NCI-H510A (cell line): ENCODE measurements around the gene KDM2B.

ENCODE experiments used
- DNase-seq: peaks from one replicate; lab custom pipeline; 2025; lab: John Stamatoyannopoulos, UW

KDM2B gene

DNA sequence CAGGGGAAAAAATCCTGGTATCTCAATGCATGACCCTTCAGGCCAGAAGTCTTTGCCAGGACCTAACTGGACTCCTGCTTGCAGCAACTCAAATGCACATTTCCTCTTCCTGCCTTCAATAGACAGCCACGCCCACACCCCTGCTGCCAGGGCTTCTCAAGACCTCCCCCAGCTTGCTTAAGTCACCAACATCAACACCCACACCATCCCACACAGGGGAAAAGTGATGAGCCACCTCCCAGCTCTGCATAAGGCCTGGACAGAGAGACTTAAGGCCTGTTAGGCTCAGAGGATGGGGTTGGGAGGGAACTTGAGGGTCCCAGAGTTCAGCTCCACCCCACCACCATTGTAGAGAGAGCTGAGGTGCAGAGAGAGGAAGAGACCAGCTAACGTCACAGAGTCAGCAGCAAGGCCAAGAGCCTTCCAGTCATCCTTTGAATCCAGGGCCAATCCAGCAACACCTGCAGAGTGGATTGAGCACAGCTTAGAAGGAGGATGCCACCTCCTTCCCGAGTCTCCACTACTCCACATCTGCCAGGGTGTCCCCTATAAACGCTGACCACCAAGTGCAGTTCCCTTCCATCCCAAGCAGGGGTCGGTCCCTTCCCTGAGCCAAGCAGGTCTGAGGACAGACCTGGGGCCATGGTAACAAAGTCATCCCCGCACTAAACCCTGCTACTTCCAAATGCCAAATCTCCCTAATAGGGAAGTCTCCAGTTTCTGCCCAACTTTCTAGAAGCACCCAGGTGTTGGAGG, 50.0 kb downstream of the KDM2B start:
- no peak for DNase-seq

DNA sequence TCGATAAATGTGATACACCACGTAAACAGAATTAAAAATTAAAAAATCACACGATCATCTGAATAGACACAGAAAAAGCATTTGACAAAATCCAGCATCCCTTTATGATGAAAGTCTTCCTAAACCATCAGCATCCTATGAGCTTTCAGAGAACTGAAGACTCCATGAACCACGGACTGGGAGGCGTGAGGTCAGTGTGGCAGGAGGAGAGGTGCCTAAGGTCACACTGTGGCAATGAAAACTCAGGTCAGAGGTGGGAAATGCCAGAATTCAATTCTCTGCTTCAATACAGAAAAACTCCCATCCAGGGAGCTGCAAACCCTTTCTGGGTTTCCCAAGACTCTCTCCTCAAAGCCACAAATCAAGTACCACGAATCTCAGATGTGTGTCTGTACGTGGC, 51.6 kb downstream of the KDM2B start:
- DNase-seq, result no peak

DNA sequence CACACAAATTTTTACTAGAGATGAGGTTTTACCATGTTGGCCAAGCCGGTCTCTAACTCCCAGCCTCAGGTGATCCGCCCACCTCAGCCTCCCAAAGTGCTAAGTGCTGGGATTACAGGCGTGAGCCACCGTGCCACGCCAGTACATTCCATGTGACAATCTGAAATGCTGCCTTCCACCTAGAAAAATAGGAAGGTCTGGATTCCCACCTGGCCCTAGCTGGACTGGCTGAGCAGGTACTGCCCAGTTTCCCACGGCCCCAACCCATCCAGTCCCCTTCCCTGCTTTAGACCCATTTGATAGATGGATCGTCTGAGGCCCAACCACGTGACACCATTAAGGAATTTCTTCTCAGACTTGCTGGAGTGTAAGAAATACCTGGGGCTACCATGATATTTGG, 55.4 kb downstream of the KDM2B start:
- DNase-seq, result no peak

DNA sequence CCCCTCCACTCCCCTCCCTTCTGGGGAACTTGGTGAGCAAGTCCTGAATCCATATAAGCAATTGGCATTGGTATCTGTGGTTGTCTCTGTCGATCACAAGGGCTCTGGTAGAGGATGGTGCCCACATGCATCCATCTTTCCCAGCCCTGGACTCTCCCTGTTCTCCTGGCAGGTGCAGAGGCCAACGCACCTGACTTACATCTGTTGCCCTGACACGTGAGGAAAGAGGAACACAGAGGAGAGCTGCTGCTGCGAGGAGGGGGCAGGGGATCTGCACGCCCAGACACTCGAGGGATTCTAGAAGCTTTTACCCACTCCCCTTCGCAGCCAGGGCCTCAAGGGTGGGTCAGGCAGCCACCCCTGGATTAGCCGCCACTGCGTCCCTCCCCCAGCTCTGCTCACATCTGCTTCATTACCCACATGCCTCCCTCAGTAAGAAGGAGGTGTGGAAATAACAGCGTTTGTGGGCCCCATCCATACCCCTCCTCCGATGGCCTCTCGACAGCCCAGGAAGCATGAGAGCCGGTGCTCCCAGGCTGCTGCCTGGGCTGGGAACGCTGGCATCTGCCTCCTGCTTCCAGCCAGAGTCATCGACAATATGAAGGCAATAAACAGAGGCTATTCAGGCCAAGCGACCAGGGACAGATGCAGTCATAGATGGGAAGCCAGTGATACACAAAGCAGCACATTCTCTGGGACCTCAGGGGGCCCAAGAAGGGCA, 56.5 kb downstream of the KDM2B start:
- peak; percentile 57 for DNase-seq

DNA sequence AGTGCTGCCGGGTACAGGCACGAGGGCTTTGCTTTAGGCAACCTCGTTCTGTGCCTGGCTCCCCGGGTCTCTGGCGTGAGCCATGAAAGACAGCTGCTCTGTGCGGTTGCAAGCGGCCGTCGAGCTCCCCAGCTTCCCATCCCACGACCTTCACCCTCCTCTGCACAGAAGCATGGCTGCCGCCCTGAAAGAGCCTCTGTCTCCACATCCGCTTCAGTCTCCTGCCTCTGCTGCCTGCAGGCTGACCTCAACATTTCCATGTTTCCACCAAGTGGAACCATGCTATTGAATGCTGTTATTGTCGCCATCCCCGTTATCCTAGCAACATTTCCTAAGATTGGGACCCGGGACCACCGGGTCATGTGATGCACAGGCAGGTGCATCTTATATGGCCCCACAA, 57.1 kb downstream of the KDM2B start:
- DNase-seq, result no peak

DNA sequence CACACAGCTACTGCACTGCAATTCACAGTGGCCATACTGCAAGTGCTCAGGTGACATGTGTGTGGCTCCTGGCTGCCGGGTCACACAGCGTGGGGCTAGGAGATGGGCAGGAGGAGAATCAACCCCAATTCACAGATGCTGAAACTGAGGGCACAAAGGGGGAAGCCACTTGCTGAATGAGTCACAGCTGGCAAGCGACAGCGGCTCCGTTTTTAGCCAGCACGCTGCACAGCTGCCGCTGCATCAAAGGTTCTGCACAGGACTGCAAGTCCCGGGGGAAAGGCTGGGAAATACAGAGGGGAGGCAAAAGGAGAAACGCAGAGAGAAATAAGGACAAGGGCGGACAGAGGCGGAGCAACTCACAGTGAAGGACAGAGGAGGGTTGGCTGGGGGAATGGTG, 57.9 kb downstream of the KDM2B start:
- no peak for DNase-seq

DNA sequence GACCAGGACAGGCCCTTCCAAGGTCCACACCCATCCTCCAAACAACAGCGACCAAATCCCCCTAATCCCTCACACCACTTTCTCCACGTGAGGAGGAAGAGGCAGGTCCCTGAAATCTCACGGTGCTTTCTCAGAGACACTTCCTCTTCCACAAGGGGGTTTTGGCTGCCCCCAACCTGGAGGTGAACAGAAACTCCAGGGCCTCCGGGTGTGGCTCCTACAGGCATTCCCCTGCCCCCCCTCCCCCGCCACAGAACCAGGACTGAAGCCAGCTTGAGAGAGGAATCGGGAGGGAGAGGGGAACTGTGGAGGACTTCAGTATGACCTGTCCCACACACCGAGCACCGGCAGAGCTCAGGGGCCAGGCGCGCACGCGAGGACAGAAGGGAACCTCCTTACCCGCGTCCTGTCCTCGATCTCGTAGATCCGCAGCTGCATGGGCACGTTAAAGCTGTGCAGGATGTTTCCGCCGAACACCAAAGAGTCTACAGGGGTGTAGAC, 60.2 kb downstream of the KDM2B start:
- no peak for DNase-seq

DNA sequence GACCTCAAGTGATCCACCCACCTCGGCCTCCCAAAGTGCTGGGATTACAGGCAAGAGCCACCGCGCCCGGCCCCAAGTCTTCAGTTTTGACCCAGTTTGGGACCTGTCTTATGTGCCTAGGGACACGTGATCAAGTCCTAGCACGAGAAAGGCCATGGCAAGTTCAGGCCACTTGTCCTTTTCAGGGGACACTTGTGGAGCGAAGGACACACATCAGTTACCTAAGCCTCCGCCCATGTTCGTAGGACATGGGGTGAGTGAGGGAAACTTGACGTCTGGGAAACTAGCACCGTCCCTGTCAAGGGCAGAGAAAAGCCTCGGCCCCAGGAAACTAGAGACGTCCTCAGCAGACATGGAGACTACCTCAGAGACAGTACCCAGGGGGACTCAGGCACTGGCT, 60.7 kb downstream of the KDM2B start:
- no peak for DNase-seq

DNA sequence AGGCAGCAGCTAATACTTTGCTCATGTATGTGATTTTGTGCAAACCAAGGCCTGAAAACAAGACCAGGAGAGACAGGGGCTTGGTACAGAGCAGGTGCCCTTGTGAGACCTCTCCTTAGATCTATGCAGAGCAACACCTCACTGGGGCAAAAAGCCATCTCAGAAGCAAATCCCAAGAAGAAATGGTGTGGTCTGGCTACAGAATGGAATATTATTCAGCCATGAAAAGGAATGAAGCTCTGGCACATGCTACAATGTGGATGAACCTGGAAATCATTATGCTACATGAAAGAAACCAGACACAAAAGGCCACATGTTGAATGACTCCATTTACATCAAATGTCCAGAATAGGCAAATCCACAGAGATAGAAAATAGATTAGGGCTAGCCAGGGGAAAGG, 61.6 kb downstream of the KDM2B start:
- DNase-seq, result no peak

DNA sequence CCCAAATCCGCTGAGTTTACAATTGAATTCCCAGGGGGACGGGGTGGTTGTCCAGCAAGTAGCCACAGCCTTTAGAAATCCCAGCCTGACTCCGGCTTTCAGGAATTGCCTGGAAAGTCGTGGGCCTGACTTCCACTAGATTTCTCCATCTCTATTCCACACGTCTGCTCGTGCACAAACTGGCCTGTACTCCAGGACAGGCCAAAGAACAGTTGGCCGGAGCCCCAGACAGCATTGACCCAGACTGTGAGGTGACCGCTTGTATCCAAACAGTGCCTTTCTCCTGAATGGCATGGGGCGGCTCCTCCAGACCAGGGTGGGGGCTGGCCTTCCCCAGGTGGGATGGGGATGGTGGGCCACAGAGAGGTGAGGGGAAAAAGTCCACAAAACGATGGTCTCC, 62.2 kb downstream of the KDM2B start:
- no peak for DNase-seq

DNA sequence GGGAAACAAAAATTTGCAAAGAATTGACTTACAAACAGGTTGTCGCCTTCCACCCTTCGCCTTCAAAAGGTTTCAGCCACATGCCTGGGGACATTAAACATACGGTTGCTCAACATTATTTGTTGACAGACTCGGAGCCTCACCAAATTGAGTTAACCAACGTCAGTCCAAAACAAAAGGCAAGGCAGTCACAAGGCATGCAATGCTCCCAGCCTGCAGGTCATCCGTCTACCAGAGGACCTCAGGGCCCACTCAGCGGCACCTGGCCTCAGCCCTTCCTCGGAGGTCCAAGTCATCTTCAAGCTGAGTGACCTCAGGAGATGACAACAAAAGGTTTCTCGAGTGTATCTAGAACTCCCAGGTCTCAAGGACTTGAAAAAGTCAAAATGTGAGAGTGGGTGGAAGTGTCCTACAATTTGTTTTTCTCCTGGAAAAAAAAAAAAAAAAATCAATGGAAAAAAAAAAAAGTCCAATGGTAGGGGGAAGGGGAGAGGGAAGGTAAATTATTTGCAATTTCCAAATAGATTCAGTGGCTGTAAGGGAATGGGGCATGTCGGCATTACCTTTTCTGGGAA, 64.3 kb downstream of the KDM2B start:
- no peak for DNase-seq

DNA sequence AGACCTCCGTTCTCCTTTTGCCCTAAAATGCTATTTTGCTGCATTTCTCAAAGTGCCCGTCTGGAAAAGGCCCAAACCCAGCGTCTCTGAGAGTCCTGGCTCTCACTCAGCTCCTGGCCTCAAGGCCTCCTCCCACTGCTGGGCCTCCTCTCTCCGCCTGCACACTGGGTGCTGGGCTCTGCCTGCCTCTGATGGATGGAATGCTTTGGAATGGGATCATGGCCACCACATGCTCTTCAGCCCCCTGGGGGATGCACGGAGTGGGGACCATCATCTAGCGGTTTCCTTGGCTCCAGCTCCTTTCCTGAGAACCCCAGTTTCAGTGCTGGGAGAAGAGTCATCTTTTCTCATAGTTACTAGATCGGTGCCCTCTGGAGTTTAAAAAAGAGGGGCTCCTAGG, 65.2 kb downstream of the KDM2B start:
- DNase-seq, result no peak

DNA sequence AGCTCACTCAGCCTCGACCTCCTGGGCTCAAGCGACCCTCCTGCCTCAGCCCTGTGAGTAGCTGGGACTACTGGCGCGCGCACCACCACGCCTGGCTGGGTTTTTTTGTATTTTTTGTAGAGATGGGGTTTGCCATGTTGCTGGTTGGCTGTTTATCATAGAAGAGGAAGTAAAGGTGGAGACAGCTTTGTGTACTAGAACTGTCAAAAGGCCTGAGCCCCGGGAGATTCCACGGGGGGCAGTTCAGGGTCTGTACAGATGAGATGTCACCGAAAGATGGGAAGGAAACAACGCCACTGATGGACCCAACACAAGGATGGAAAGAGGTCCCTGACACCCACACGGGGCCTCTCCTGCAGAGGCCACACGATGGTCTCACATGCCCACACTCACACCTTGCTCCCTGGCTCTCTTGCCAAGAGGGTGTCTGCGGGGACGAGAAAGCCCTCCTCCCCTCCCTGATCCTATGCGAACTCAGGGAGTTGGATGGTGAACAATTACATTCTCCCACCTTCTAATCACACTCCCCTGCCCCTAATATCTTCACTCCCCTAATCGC, 66.6 kb downstream of the KDM2B start:
- no peak for DNase-seq

DNA sequence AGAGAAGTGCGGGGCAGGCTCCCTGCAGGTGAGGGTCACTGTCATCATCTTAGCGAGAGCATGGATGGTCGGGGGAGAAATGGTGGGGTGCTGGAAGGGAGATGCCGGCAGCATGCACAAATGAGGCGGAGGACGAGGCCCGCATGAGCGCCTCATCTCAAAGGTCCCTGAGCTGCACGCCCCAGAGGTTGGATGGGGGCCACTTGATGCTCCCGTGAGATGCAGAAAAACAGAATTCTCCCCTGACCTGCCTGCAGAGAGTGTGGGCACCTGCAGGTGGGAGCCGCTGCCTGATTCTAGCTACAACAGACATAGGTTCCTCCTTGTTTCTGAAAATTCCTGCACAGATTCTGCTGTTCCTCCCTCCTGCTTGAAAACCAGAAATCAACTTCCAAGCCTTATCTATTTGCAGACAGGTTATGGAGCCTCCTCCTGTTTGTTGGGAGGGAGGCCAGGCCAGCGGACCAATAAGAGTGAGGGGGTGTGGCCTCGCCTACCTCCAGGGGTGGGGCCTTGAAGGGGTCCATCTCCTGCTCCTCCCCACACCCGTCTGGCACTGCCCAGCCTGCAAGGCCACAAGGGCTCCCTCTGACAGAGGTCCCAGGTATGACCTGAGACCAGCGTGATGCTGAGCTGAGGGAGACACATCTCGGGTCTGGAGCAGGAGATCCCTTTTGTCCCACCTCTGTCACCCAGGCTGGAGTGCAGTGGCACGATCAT, 67.2 kb downstream of the KDM2B start:
- peak; percentile 80 for DNase-seq

DNA sequence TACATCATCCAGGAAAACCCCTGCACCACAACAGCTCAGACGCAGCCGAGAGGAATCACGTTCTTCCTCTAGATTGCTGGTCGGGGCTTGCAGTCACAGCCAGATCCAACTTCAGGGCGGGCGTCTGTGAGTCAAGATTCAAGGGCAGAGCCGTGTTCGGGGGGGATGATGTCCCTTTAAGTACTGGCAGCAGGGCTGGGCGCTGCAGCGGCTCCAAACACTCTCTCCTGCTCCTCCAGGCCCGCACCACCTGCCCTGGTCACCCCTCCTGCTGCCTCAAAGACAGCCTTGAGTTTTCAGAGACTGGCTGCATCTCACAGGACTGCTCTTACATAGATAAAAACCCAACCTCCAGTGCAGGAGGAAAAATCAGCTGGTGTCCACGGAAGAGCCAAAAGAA, 68.3 kb downstream of the KDM2B start:
- DNase-seq, result no peak

DNA sequence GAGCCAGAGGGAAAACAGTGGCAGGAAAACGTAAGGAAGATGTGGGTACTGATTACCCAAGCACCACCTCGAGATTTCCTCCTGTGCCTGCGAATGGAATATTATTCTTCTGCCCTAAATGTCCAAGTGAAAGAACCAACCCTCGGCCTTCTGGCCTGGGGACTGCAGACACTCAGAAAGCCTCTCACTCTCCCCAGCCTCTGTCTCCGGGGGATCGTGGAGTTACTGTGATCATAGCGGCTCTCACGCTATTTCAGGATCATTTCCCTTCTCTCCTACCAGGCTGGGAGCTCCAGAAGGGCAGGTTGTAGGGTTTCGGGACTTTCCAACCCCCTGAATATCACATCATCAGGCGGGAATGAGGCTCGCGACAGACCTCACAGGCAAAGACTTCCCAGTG, 68.9 kb downstream of the KDM2B start:
- DNase-seq, result no peak

DNA sequence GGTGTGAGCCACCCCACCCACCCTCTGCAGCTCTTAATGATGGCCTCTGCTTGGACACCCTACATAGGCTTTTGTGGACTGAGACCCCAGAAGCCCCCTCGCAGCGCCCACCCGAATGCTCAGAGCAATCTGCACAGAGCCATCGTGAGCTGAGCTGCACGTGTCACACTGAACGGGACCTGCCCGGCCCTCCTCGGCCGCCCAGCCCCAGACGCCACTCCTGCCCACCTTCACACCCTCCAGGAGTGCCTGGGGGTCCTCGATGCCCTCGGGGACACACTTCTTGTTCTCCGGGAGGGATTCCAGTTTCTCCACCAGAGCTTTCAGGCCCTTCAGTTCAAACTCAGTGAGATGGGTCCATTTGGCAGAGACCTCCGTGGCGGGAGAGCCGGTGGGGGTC, 71.5 kb downstream of the KDM2B start:
- DNase-seq, result no peak

DNA sequence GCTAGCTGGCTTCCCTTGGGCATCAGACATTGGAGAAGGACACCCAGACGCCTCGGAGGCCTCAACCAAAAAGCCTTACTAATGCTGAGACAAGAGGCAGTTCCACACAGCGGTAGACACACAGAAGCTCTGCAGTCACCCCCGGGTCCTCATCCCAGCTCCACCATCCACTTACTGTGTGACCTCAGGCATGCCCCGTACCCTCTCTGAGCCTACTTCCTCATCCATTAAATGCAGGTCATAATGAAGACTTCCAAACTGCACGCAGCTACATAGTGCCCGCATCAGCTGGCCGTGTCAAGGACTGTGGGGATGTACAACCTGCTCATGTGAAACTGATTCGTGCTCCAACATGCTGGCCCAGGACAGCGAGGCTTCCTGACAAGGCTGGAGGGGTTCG, 72.3 kb downstream of the KDM2B start:
- DNase-seq, result no peak

DNA sequence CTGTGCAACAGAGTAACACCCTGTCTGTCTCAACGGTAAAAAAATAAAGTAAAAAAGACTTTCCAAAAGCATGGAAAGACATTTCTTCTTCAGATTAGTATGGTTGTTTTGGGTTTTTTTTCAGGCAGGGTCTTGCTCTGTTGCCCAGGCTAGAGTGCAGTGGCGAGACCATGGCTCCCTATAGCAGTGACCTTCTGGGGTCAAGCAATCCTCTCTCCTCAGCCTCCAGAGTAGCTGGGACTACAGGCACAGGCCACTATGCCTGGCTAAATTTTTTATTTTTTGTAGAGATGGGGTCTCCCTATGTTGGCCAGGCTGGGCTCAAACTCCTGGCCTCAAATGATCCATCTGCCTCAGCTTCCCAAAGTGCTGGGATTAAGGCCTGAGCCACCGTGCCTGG, 72.8 kb downstream of the KDM2B start:
- DNase-seq, result no peak

DNA sequence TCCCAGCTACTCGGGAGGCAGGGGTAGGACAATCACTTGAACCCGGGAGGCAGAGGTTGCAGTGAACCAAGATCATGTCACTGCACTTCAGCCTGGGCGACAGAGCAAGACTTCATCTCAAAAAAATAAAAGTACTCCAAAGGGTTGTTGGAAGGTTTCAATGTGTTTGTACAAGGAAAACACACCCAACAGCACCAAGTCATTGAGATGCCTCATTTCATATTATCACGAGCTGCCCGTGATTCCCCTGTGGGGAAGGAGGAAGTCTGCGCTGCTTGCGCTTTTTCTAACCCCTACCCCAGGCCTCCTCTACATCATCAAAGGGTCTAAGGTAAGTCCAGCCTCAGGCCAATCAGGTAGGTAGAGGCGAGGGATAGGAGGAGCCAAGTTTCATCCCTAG, 73.6 kb downstream of the KDM2B start:
- no peak for DNase-seq

DNA sequence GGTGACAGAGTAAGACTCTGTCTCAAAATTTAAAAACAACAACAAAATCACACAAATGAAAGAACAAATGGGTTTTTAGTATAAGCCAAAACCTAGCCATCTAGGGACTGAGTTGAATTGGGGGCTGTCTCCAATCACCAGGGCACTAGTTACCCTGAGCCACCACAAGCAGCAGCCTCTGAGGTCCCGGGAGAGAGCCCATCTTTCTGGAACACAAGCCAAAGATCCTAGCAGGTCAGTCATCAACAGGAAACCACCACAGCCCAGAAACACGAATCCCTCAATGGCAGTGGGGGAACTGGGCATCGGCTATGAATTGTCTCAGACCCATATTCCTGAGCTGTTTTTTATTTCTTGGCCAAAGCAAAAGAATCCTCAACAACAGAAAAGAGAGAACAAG, 75.3 kb downstream of the KDM2B start:
- no peak for DNase-seq

DNA sequence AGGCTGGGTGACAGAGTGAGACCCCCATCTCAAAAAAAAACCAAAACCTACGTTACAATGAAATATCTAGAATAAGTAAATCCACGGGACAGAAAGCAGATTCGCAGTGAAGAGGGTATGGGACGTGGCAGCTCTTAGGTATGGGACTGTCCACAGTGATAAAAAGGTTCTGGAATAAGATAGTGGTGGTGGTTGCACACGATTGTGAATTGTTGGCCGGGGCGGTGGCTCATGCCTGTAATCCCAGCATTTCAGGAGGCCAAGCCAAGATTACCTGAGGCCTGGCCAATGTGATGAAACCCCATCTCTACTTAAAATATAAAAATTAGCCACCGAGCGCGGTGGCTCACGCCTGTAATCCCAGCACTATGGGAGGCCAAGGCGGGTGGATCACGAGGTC, 76.3 kb downstream of the KDM2B start:
- DNase-seq, result no peak
